Amniotic epithelial cell (primary cell): ENCODE measurements around the gene HOXA13.

Experiments
- DNase-seq: peaks from one replicate; pipeline ENCODE4 v3.0.0-alpha.2; 2010; ENCODE audit warnings: low read depth

The HOXA13 gene

GRCh38 chr7:27170426-27171324, 29.2 kb downstream of the HOXA13 start:
- no peak for DNase-seq

- no peak for DNase-seq
Observed at GRCh38 chr7:27169658-27170425, 30.0 kb downstream of the HOXA13 start.

- DNase-seq: no peak
Observed at GRCh38 chr7:27168265-27168947, 31.5 kb downstream of the HOXA13 start.

- no peak for DNase-seq
Observed at GRCh38 chr7:27167916-27168264, 32.0 kb downstream of the HOXA13 start.

GRCh38 chr7:27166531-27167505, 33.1 kb downstream of the HOXA13 start:
- DNase-seq: no peak

- DNase-seq: no peak
Observed at GRCh38 chr7:27165996-27166530, 33.8 kb downstream of the HOXA13 start.

- no peak for DNase-seq
Observed at GRCh38 chr7:27165089-27165995, 34.5 kb downstream of the HOXA13 start, which contains the start of gene HOXA9. TSS of gene HOXA9 (minus strand) at chr7:27165537. CDS start at chr7:27165457, 80 bp downstream.

- DNase-seq: no peak
Observed at GRCh38 chr7:27164367-27165088, 35.4 kb downstream of the HOXA13 start.

GRCh38 chr7:27164045-27164366, 35.9 kb downstream of the HOXA13 start:
- no peak for DNase-seq

- no peak for DNase-seq
Observed at GRCh38 chr7:27163288-27164044, 36.4 kb downstream of the HOXA13 start.

- DNase-seq: no peak
Observed at GRCh38 chr7:27162561-27163287, 37.2 kb downstream of the HOXA13 start.

- DNase-seq: no peak
Observed at GRCh38 chr7:27161721-27162560, 38.0 kb downstream of the HOXA13 start.

- no peak for DNase-seq
Observed at GRCh38 chr7:27161214-27161720, 38.6 kb downstream of the HOXA13 start.

- DNase-seq: peak; percentile 44
Observed at GRCh38 chr7:27160546-27161213, 39.2 kb downstream of the HOXA13 start.

- DNase-seq: no peak
Observed at GRCh38 chr7:27160145-27160545, 39.7 kb downstream of the HOXA13 start.
